DOHH2 (cell line): ENCODE results near the gene IFI16.
"Not testable (repeated sequence)": the region's sequence is repeated elsewhere in the genome, so short reads cannot be mapped to it uniquely, and the experiment has no call there.

Source experiments
- H3F3A ChIP-seq: fragments of 200-600 bp; sonication (generic), shearing (Covaris generic); 2 replicates; pipeline ENCODE4 v1.6.0; 2016; ENCODE audit warnings: antibody characterized with exemption, mild to moderate bottlenecking; ENCODE audit not compliant: control insufficient read depth, insufficient read depth
- H3K27ac ChIP-seq: fragments of 200-600 bp; sonication (generic); 2 replicates; pipeline ENCODE4 v1.5.1; 2014; ENCODE audit warnings: low read depth, mild to moderate bottlenecking, low read length, moderate library complexity
- H3K27me3 ChIP-seq: fragments of 200-600 bp; sonication (generic); 2 replicates; pipeline ENCODE4 v1.6.1; 2014; ENCODE audit warnings: mild to moderate bottlenecking, low read length, mixed read lengths; ENCODE audit not compliant: control insufficient read depth
- H3K36me3 ChIP-seq: fragments of 200-600 bp; sonication (generic); 2 replicates; pipeline ENCODE4 v1.6.1; 2014; ENCODE audit warnings: mild to moderate bottlenecking, low read length, moderate library complexity, mixed read lengths; ENCODE audit not compliant: control insufficient read depth
- H3K4me1 ChIP-seq: fragments of 200-600 bp; sonication (generic); 2 replicates; pipeline ENCODE4 v1.6.1; 2014; ENCODE audit warnings: mild to moderate bottlenecking, low read length, mixed read lengths; ENCODE audit not compliant: control insufficient read depth
- H3K4me2 ChIP-seq: fragments of 200-600 bp; sonication (generic); 2 replicates; pipeline ENCODE4 v1.6.0; 2014; ENCODE audit warnings: mild to moderate bottlenecking, low read length, moderate library complexity
- H3K4me3 ChIP-seq: fragments of 200-600 bp; sonication (generic); 2 replicates; pipeline ENCODE4 v1.5.1; 2014; ENCODE audit warnings: mild to moderate bottlenecking, low read length, mixed read lengths
- H3K79me2 ChIP-seq: fragments of 200-600 bp; sonication (generic); 2 replicates; pipeline ENCODE4 v1.6.1; 2014; ENCODE audit warnings: mild to moderate bottlenecking, low read length, mixed read lengths; ENCODE audit not compliant: control insufficient read depth
- H3K9me2 ChIP-seq: fragments of 200-600 bp; sonication (generic); replicated peaks from 2 replicates; pipeline ENCODE4 v1.6.1; 2014; ENCODE audit warnings: mild to moderate bottlenecking, low read length, mixed read lengths; ENCODE audit not compliant: control insufficient read depth
- H3K9me3 ChIP-seq: fragments of 200-600 bp; sonication (generic); 2 replicates; pipeline ENCODE4 v1.6.1; 2014; ENCODE audit warnings: antibody characterized with exemption, low read length, mixed read lengths; ENCODE audit not compliant: control insufficient read depth, insufficient read depth
- H4K20me1 ChIP-seq: fragments of 200-600 bp; sonication (generic); 2 replicates; pipeline ENCODE4 v1.6.0; 2014; ENCODE audit warnings: low read depth, mild to moderate bottlenecking, antibody characterized with exemption, low read length, moderate library complexity; ENCODE audit not compliant: control insufficient read depth, insufficient read depth
- CTCF ChIP-seq: fragments of 200-600 bp; sonication (generic); IDR thresholded peaks from one replicate; pipeline ENCODE4 v1.5.1; 2014; ENCODE audit warnings: antibody characterized with exemption, mild to moderate bottlenecking, low read depth, low read length; ENCODE audit not compliant: poor library complexity, severe bottlenecking
- EZH2phosphoT487 ChIP-seq: fragments of 200-600 bp; sonication (generic); IDR thresholded peaks from 2 replicates; pipeline ENCODE4 v1.6.1; 2017; ENCODE audit warnings: borderline replicate concordance, mild to moderate bottlenecking, antibody characterized with exemption, low read length, moderate library complexity, mixed read lengths

IFI16 gene

GRCh38 chr1:159040893-159041724 is 31.4 kb downstream of the IFI16 start:
- H3F3A ChIP-seq = peaks cover 3% of the 10 kb centered on the region; the same call in 1 of the 2 replicates
- H3K27me3 ChIP-seq = no peaks in the 10 kb centered on the region
- H3K79me2 ChIP-seq = peaks cover 63% of the 10 kb centered on the region
- H3K27ac ChIP-seq = no peak overlapping the region
- H3K4me1 ChIP-seq = no peaks in the 10 kb centered on the region
- H3K9me2 ChIP-seq = no peaks in the 10 kb centered on the region
- peaks cover 94% of the 10 kb centered on the region for H3K36me3 ChIP-seq
- H3K4me3 ChIP-seq = no peak overlapping the region
- H3K9me3 ChIP-seq = no peaks in the 10 kb centered on the region
- H3K4me2 ChIP-seq = no peak overlapping the region
- TF ChIP-seq CTCF (no peak), EZH2phosphoT487 (no peak)
- no peaks in the 10 kb centered on the region; the same call in 1 of the 2 replicates for H4K20me1 ChIP-seq

GRCh38 chr1:159046486-159046885 is 36.8 kb downstream of the IFI16 start:
- H3K27me3 ChIP-seq, H3K9me3 ChIP-seq, H3K4me3 ChIP-seq, H3K4me2 ChIP-seq, H3K27ac ChIP-seq, H3K9me2 ChIP-seq, H4K20me1 ChIP-seq, H3K4me1 ChIP-seq: not testable (repeated sequence)
- peaks cover 85% of the 10 kb centered on the region for H3K36me3 ChIP-seq
- peaks cover 22% of the 10 kb centered on the region for H3K79me2 ChIP-seq
- peaks cover 22% of the 10 kb centered on the region for H3F3A ChIP-seq

GRCh38 chr1:159051436-159051835 is 41.7 kb downstream of the IFI16 start:
- Histone ChIP-seq H3K79me2 (peaks cover 15% of the 10 kb centered on the region), H4K20me1 (no peaks in the 10 kb centered on the region), H3K4me3 (no peak overlapping the region), H3K9me3 (no peaks in the 10 kb centered on the region), H3K9me2 (no peaks in the 10 kb centered on the region), H3K27me3 (no peaks in the 10 kb centered on the region), H3F3A (peaks cover 63% of the 10 kb centered on the region), H3K4me2 (no peak overlapping the region), H3K4me1 (peaks cover 48% of the 10 kb centered on the region), H3K36me3 (peaks cover 90% of the 10 kb centered on the region), H3K27ac (0 out of 2 replicates have a peak overlapping the region, but pooled peaks have one; percentile 3)
- TF ChIP-seq CTCF (no peak), EZH2phosphoT487 (no peak)

GRCh38 chr1:159054427-159054826 is 44.7 kb downstream of the IFI16 start:
- H3K4me1 ChIP-seq = peaks cover 68% of the 10 kb centered on the region
- H3F3A ChIP-seq = peaks cover 79% of the 10 kb centered on the region
- no peaks in the 10 kb centered on the region for H3K27me3 ChIP-seq
- no peaks in the 10 kb centered on the region for H3K9me2 ChIP-seq
- peak overlapping the region; percentile 59 for H3K27ac ChIP-seq
- peaks cover 99% of the 10 kb centered on the region for H3K36me3 ChIP-seq
- no peaks in the 10 kb centered on the region for H3K9me3 ChIP-seq
- peaks cover 14% of the 10 kb centered on the region for H3K79me2 ChIP-seq
- no peak overlapping the region for H3K4me3 ChIP-seq
- H3K4me2 ChIP-seq = no peak overlapping the region
- no peaks in the 10 kb centered on the region for H4K20me1 ChIP-seq
- TF ChIP-seq EZH2phosphoT487 = no peak
- no peak for TF ChIP-seq CTCF
